G401 (cell line): ENCODE measurements around the gene SULT1C3. TPM values are rescaled to one million over a fixed set of nuclear protein-coding genes. Genes with fewer than 3 reads are reported as not detected.

Source experiments
- DNase-seq: peaks from one replicate; pipeline ENCODE4 v3.0.0-alpha.2; 2015; ENCODE audit warnings: low spot score
- in situ Hi-C: cut with HindIII; loops from 2 replicates; pipeline ENCODE4 v1.10.0; 2016; ENCODE audit warnings: low sequenced_read_pairs, mixed read lengths
- total RNA-seq: library from RNA; depleted of rRNA; stranded (reverse); fragments of >200 nt; shearing (Covaris generic); gene quantifications from 2 replicates; pipeline ENCODE4 v1.2.3, GENCODE V29; 2014; rRNA removed

Gene SULT1C3
- total RNA-seq, 1 experiment from 2014 or later, result not detected

GRCh38 chr2:108288534-108289106, 48.9 kb downstream of the SULT1C3 start, which contains the start of gene SULT1C2:
TSS of gene SULT1C2 (plus strand) at chr2:108288895. CDS start at chr2:108293668, 4,773 bp downstream.
- in situ Hi-C loops, result no loop called here
- DNase-seq, result no peak

- no peak for DNase-seq
- in situ Hi-C loops, result no loop called here
These were observed 54.1 kb downstream of the SULT1C3 start for GRCh38 chr2:108293850-108294249.

GRCh38 chr2:108297436-108298141, 57.8 kb downstream of the SULT1C3 start:
- in situ Hi-C loops, result no loop called here

GRCh38 chr2:108301558-108301957, 61.8 kb downstream of the SULT1C3 start:
- no peak for DNase-seq
- in situ Hi-C loops, result no loop called here

More at GRCh38 chr2:108297436-108298141, 57.8 kb downstream of the SULT1C3 start:
- DNase-seq, result no peak

GRCh38 chr2:108304975-108305374, 65.2 kb downstream of the SULT1C3 start:
- in situ Hi-C loops, result no loop called here
- no peak for DNase-seq

GRCh38 chr2:108305901-108306300, 66.1 kb downstream of the SULT1C3 start:
- in situ Hi-C loops, result no loop called here

GRCh38 chr2:108309903-108310302, 70.1 kb downstream of the SULT1C3 start:
- in situ Hi-C loops, result no loop called here
- DNase-seq, result no peak

More at GRCh38 chr2:108305901-108306300, 66.1 kb downstream of the SULT1C3 start:
- no peak for DNase-seq

Other genes with a start within 250 kb of the SULT1C3 start
- gene SULT1C2, start 48.9 kb downstream of the SULT1C3 start, total RNA-seq, result 0.71 and 3.2 TPM in 2 replicates
- gene SULT1C4, start 138.0 kb downstream of the SULT1C3 start, total RNA-seq, result not detected in 2 replicates
- gene GCC2, start 209.2 kb downstream of the SULT1C3 start, total RNA-seq, result 13.5 and 18.9 TPM in 2 replicates